AG20443 (cell line): ENCODE data around the gene ITIH5.
A peak's percentile ranks its signal among the peaks of the same experiment; 100 is the strongest.

ENCODE experiments used
- DNase-seq: peaks from one replicate; pipeline ENCODE4 v3.0.0; 2012; ENCODE audit warnings: low spot score, mixed read lengths

Gene ITIH5

DNA sequence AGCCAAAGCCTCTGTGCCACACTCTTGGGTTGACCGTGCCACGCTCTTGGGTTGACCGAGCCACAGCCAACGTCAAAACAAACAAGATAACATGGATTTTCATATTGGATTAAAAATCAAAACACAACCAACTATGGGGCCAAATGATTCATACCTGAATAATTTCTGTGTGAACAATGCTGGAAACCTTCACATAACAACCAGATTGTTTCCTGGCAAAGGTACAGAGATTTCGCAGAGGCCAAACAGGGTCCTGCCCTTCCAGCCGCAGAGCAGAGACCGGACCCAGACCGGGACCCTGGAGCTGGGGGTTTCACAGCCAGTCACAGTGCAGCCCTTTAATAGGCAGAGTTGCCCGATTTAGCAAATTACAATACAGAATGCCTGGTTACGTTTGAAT lies 40.5 kb downstream of the ITIH5 start:
- DNase-seq, result peak; percentile 38

DNA sequence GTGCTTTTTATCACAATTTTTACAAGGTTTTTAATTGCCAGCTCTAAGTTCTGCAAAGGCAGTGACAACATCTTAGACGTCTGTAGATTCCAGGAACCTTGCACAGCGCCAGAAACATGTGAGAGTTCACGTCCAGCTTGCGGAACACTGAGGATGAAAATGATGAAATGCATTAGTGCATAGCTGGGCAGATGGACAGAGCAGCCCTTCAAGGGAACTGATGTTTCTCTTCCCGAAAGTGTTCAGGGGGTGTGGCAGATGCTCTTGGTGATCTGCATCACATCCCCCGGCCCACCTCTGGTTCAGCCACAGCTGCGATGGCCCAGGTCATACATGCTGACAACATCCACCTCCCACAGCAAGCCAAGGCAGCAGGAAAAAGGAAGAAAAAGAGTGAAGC lies 40.9 kb downstream of the ITIH5 start:
- peak; percentile 21 for DNase-seq

DNA sequence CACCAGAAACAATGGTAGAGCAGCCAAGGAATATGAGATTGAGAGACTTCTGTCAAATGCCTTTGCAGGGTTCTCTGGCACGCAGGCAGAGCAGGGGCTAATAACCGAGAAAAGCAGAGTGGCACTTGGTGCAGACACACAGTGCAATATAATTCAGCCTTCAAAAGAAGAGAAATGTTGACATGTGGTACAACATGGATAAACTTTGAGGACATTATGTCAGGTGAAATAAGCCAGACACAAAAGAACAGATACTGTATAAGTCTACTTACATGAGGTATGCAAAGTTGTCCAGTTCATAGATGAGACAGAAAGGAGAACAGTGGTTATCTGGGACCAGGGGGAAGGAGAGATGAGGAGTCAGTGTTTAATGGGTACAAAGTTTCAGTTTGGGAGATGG lies 41.8 kb downstream of the ITIH5 start:
- no peak for DNase-seq

DNA sequence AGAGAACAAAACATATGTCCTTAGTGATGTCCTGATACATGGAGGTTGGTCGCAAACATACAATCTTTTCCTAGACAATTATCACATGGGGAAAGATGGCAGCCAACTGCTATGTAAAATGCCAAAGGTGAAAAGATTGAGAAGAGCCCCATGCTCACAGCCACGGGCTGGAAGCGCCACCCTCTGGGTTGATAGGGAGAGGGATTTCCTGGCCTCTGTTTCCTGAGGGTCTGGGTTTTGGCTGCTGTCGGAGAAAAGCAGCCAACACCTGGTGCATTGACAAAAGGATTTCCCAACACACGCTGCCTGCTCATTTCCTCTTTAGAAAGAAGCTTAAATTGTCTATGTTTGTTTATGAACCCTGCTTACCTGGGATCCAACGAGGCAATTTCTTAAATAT lies 43.8 kb downstream of the ITIH5 start:
- no peak for DNase-seq

DNA sequence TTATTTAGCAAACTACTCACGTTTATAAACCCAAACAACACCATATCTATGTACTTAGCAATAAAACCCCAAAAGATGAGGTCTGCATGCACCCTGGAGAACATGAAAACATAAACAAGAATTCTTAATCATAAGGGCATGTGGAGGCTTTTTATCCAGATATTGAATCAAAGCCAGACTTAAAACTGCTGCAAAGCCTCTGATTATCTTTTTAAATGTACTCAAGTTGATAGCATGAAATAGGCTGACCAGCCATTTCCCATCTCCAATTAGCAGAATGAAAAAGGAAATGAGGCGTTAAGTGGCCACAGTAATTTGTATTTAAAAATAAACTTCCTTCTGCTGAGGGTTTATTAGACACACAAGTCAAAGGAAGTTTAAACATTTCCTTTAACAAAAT lies 48.3 kb downstream of the ITIH5 start:
- DNase-seq, result no peak

DNA sequence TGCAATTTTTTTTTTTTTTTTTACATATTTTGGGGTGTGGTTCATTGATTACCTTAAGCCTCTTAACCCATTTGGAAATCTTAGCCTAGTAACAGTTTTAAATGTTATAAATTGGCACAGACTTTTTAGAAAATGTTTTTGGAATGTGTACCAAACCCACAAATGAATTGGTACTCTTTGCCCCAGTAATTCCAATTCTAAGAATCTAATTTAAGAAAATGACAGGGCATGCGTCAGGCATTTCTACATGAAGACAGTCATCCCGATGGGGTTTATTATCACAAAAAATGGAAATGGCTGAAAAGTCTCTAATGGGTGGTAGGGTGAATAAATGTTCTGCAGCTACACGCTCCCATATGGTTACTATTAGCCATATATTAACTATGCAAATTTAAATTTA lies 54.9 kb downstream of the ITIH5 start:
- peak; percentile 45 for DNase-seq

DNA sequence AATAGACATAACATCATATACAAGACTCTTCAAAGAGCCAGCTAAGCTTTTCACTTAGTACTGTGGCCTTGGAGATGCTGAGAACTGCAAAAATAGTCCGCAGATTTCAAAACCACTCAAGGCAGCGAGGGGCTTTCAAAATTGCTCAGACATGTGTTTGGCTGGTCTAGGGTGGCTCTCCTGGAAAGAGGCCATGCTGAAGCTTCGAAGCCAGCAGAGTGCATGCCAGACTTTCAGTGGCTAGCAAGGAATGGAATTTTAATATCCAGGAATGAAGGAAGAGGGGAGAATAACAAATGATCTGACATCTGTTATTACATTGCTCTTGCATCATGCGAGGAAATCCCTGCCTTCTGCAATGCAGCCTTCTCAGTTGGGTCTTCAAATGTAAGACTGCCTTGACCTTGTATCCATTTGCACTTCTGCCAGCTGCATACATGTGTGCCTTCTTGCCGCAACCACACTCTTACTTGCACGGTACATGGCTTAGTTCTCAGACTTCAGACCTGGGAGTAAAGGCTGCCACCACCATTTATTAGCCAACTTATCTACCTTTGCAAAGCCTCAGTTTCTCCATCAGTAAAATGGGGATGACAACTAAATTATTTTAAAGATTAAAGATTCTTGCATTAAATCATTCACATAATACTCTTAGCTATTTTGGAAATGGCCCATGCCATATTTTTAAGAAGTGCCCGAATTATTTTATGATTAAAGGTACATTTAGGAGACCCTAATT lies 55.9 kb downstream of the ITIH5 start:
- DNase-seq, result peak; percentile 81

DNA sequence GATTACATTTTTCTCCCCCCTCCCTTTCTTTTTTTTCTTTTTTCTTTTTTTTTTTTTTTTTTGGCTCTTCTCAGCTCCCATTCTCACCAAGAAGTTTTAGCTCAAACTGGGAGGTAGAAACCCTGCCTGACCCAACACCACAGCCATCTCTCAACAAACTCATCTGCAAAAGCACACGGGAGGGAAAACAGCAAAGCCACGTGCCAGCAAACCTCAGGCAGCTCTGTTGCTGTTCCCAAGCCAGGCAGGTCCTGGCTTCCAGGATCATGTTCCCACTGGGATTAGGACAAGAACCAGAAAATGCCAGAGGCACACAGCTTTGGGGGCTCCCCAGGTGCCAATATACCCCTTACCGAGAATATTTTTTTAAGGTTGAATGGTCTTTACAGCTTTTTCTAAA lies 56.7 kb downstream of the ITIH5 start:
- no peak for DNase-seq

DNA sequence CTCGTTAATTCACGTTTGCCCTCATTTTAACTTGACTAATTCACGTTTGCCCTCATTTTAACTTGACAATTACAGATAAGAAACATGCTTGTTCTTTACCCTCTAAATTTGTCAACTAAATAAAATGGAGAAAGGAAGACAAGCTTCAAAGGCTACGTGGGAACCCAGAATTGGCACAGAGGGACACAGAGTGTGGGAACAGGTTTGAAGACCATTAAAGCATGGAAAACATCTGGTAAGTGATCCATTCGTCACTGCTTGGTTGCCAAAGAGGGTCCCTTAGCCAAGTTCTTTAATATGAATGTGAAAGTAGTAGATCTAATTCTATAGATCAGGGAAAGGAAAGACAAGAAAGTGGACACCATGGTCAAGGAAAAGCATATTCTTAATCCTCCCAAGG lies 57.2 kb downstream of the ITIH5 start:
- DNase-seq, result no peak

DNA sequence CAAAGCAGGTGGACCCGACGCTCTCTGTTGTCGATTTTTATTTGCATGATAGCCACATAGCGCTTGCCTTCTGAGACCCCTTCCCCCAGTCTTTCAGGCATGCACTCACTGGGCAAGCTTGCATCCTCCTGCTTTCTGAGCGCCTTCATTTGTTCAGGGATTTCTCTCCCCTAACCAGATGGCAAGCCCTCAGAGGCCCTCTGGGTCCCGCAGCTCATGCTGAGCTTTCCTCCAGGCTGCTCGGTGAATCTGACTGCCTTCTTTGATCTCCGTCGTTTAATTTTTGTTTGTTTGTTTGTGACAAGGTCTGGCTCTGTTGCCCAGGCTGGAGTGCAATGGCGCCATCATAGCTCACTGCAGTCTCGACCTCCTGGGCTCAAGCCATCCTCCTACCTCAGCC lies 58.8 kb downstream of the ITIH5 start:
- no peak for DNase-seq

DNA sequence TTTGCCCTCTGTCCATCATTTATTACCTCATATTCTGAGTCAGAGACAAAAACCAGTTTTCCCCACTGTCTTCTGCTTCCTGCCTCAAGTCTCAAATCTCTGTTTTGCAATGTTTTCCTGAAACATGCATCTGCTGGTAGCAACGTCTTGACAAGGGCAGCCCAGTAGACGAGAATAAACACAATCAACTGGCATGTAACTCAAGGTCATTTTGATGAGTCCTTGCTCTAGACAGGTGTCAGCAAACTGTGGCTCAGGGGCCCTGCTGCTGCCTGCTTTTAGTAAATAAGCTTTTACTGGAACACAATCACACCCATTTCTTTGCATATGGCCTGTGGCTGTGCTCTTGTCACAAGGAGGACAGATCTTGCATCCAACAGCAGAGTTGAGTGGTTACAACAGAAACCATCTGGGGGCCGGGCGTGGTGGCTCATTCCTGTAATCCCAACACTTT lies 59.8 kb downstream of the ITIH5 start:
- peak; percentile 44 for DNase-seq

DNA sequence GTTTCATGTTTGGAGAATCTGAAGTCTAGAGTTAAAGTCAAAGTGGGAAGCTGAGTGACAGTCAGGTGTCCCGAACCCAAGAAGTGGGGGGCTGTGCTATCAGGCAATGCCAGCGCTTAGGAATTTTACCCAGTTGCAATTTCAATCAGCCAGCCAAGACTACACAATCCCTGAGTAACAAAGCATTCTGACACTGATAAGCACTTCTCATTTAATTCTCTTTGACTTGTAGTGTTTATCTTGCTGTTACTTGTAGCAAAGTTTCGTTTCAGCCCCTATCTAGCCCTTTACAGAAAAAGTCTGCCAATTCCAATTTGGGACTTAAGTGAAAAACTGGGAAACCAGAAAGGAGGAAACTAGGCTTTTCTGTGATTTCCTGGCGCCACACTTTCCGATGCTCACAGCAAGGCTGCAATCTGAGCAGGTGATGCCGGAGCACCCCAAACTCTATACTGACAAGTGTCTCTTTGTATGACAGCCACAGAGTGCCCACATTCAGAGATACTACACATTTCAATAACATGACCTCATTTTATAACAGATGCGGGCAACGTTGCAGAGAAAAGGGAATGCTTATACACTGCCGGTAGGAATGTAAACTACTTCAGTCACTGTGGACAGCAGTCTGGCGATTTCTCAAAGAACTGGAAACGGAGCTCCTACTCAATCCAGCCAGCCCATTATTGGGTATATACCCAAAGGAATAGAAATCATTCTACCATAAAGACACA lies 61.0 kb downstream of the ITIH5 start:
- no peak for DNase-seq

DNA sequence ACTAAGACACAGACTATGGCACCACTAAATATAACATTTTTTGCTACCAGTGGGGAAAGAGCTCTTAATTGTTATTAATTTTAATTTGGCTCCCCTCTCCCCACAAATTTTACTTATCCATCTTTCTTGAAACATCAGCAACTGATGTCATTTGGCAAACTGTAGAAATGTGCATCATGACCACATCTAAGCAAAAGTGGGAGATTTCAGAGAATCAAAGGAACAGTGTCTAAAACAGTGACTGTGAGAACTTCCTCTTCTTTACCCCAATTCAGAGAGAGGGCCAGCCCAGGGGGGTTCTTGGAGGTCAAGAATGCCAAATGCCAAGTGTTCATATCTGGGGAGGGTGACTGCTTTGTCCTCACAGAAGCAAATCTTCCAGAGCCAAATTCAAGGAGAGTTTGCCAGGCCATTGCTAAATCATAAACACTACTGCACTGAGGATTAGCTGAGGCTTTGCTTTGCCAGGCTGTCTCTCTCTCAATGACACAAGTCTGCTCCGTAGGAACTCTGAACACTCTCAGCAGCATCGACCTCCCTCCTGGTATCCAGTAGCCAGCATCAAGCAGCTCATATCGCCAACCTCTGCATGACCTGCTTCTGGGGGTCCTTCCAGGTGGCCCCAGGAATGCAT lies 65.6 kb downstream of the ITIH5 start:
- DNase-seq, result no peak

DNA sequence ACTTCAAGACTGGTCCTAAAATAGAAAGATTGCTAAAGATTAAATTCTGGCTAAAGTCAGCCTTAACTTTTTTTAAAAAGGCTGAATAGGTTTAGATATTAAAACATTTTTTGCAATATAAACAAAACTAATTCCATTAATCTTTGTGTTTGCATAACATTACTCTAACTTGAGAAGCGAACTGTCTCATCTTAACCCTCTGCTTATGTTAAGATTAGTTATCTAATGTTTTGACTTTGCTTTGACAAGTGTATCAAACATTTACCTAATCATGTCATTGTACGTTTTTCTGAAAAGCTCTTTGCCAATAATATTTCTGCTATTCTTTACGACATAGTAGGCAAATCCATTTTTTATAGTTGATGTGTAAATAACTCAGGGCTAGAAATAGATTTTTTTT lies 68.0 kb downstream of the ITIH5 start:
- no peak for DNase-seq

DNA sequence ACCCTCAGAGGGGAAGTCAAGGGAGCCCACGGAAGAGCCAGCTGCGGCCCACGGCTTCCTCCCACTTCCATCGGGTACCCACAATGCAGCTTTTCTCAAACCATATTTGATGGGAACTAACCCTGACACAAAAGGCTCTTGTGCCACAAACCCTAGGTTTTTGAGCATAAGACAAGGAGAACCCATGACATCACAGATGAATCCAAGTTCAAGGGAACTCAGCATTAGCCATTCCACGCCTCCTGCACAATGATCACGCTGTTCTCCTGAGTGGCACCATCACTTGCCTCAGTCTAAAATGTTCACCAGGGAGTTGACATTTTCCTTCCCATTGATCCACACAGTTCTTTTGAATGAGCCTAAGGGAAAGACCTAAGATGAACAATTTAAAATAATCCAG lies 70.4 kb downstream of the ITIH5 start:
- no peak for DNase-seq

DNA sequence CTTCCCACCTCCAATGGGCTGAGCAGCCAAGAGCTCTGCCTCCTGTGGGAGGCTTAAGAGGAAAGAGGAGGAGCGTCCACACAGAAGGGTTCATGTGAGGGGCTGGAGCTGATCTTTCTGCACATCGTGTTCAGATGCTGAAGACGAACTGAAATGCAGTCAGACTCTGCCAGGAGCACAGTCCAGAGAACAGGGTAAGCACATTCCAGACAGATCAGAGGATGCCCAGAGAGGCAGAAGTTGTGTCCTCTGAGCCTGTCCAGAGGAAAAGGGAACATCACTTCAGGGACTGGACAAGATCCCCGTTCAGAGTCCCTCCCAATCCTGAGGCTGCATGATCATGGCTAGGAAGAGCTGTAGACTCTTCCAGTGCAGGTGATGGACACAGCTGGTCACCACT lies 72.9 kb downstream of the ITIH5 start:
- DNase-seq, result no peak

DNA sequence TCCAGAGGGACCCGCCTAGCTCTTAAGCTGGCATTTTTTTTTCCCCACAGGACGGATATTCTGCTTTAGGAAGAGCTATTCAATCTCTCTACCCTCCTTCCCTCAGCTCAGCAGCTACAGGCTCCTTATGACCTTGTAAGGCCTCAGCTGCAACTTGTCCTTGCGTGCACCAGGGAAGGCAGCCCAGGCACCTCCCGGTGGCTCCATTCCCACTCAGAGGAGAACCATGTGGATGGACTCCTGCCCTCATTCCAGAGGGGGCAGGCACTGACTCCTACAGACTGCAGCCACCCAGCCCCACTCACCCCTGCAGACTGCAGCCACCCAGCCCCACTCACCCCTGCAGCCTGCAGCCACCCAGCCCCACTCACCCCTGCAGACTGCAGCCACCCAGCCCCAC lies 73.7 kb downstream of the ITIH5 start:
- peak; percentile 65 for DNase-seq

DNA sequence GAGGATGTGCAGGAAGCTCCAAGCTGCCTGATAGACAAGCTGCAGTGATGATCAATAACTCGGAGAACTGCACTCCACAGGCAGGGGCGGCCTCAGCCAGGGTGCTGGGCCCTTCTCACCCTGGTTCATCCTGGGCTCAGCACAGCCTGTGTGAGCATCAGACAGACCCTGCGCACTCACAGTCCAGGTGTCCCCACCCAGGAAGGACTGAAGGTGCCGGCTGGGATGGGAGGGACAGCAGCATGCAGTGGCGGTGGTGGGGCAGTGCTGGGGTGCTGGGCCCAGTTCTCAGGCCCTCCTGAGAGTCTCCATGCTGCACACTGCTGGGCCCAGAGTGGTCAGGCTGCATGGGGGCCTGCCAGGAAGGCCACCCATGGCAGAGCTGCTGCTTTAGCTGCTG lies 74.1 kb downstream of the ITIH5 start:
- no peak for DNase-seq

DNA sequence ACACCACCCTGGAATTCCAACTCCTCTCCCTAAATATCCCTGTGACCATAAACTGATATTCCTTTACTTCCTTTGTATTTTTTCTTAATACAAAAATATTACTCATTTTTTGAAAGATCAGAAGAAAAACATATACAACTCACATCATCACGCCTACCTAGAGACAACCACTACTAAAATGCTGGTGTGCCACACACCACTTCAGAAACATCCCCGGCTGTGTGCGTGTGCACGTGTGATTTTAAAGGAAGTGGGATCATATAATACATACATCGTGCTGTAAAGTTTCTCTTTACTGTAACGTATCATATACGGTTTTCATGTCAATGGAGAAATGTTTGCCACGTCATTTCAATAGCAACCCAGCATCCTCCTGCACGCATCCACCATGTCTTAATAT lies 76.5 kb downstream of the ITIH5 start:
- no peak for DNase-seq

DNA sequence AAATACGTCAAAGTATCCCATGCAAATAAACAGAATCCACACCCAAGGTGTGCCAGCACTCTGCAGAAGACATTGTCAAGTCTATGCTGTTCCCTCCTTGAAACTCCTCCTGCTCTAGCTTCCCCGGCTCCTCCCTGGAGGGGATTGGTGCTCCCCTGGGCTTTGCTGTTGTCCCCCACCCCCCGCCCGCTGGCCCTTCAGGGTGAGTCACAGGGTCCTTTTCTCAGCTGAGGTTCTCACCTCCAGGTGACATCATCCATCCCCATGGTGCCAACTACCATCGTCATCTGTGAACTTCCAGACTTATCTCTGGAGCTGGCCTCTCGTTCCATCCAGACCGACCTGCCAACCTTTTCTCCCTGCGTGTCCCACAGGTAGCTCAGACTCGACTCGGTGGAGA lies 77.0 kb downstream of the ITIH5 start:
- DNase-seq, result no peak

DNA sequence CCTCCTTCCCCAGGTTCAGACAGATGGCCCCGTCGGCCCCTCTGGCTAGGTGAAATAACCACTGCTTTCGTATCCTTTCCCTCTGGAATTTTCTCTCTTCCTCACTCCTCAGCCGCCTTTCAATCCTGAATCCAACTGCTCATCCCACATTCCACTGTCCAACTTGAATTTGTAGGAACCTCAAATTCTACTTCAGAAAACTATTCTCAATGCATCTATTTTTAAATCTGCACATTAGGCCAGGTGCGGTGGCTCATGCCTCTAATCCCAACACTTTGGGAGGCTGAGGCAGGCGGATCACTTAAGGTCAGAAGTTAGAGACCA lies 78.9 kb downstream of the ITIH5 start:
- no peak for DNase-seq

DNA sequence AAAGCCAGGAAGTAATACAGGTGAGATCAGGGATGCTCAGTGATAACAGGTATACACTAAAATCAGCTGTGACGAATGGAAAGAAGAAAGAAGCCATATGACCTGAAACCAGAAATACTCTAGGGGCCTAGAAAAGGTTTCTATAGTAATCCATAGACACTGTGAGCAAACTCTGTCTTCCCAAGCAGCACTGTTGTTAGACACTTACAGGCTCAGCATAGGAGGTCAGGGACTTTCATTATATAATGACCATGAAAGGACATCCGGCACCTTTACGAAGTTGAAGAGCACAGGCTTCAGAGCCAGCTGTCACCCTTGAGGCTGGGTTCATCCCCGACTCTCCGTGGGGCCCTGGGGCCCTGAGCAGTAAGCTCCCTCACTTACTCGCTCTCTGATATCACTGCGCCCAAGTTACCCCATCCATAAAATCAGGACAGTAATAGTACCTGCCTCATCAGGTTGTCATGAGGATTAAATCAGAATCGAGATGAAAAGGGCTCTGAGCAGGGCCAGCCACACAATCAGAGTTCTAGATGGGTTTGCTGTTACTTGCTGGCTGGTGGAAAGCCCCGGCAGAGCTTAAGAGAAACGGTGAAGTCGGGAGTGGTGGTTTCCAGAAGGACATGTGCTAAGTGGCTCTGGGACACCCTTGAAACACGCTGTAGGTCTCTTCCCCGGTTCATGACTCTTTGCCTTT lies 79.5 kb downstream of the ITIH5 start:
- DNase-seq, result no peak

DNA sequence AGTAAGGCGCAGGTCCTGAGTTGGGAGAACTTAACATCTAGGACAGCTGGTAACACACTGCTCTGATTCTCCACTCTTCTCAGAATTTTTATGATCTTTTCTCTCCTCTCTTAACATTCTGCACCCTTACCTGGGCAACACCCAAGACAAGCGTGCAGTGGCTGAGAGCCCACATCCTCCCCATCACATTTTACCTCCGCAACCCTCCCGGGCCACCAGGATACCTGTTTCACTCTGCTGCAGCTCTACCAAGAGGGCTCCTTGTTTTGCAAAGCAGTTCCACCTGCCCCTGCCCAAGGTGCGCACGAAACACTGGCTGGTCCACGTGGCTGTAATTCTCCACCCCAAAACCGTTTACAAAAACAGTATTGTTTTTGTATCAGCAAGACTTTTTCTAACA lies 81.5 kb downstream of the ITIH5 start:
- DNase-seq, result no peak
